Keratinocyte (primary cell): ENCODE results near the gene CSK. TPM values are rescaled to one million over a fixed set of nuclear protein-coding genes. Genes with fewer than 3 reads are reported as not detected.

ENCODE experiments used
- DNase-seq: peaks from one replicate; pipeline ENCODE4 v3.0.0-alpha.2; 2011; ENCODE audit warnings: low read depth, missing footprints, low spot score
- FAIRE-seq: peaks from 2 replicates; lab custom pipeline; 2011; peaks lifted over from hg19 to GRCh38; lab: Jason Lieb, UNC
- H2AFZ ChIP-seq: 2 replicates; pipeline ENCODE4 v1.6.0; 2012; ENCODE audit warnings: low read length, control low read depth, inconsistent platforms; ENCODE audit not compliant: control insufficient read depth
- H3K27ac ChIP-seq: 2 replicates; pipeline ENCODE4 v1.5.1; 2011; ENCODE audit warnings: low read length; ENCODE audit not compliant: control insufficient read depth, insufficient read depth
- H3K27me3 ChIP-seq: 3 replicates; pipeline ENCODE4 v1.6.0; 2011; ENCODE audit warnings: low read length; ENCODE audit not compliant: control insufficient read depth, insufficient read depth; ENCODE audit errors: extremely low read depth
- H3K36me3 ChIP-seq, 2 experiments: 2 replicates in 1 of 2; 3 replicates in 1 of 2; pipeline ENCODE4 v1.5.1; 2011; ENCODE audit warnings: low read length in 2 of 2, mild to moderate bottlenecking in 1 of 2; ENCODE audit not compliant: control insufficient read depth in 2 of 2, insufficient read depth in 2 of 2; ENCODE audit errors: extremely low read depth in 1 of 2
- H3K4me1 ChIP-seq: 3 replicates; pipeline ENCODE4 v1.5.1; 2011; ENCODE audit warnings: low read length; ENCODE audit not compliant: control insufficient read depth, insufficient read depth; ENCODE audit errors: extremely low read depth
- H3K4me2 ChIP-seq: 3 replicates; pipeline ENCODE4 v1.6.0; 2011; ENCODE audit warnings: low read depth, low read length; ENCODE audit not compliant: control insufficient read depth, insufficient read depth; ENCODE audit errors: extremely low read depth
- H3K4me3 ChIP-seq, 3 experiments: fragments of 200-600 bp in 1 of 3; sonication (generic) in 1 of 3; 2 replicates in 2 of 3; 3 replicates in 1 of 3; pipeline ENCODE4 v1.5.1; 2011 to 2016; ENCODE audit warnings: low read length in 3 of 3, mild to moderate bottlenecking in 3 of 3, control low read depth in 2 of 3, inconsistent platforms in 1 of 3, low read depth in 1 of 3, mixed read lengths in 1 of 3, mixed run types in 1 of 3, moderate library complexity in 1 of 3; ENCODE audit not compliant: control insufficient read depth in 2 of 3, insufficient read depth in 2 of 3; ENCODE audit errors: extremely low read depth in 1 of 3
- H3K79me2 ChIP-seq: 2 replicates; pipeline ENCODE4 v1.6.0; 2012; ENCODE audit warnings: low read length; ENCODE audit not compliant: control insufficient read depth, insufficient read depth
- H3K9ac ChIP-seq: 3 replicates; pipeline ENCODE4 v1.6.0; 2011; ENCODE audit warnings: low read length; ENCODE audit not compliant: control insufficient read depth, insufficient read depth; ENCODE audit errors: extremely low read depth
- H3K9me1 ChIP-seq: 3 replicates; pipeline ENCODE4 v1.6.0; 2011; ENCODE audit warnings: low read length; ENCODE audit not compliant: control insufficient read depth, insufficient read depth; ENCODE audit errors: extremely low read depth
- H3K9me3 ChIP-seq: 2 replicates; pipeline ENCODE4 v1.5.1; 2012; ENCODE audit warnings: low read depth, low read length; ENCODE audit not compliant: control insufficient read depth
- H4K20me1 ChIP-seq: 3 replicates; pipeline ENCODE4 v1.6.0; 2011; ENCODE audit warnings: low read length; ENCODE audit not compliant: control insufficient read depth, insufficient read depth; ENCODE audit errors: extremely low read depth
- EZH2 ChIP-seq: IDR thresholded peaks from one replicate; pipeline ENCODE4 v1.6.1; 2012; ENCODE audit warnings: inconsistent platforms, mild to moderate bottlenecking, low read length, moderate library complexity
- dilution Hi-C: fragments of 300-500 bp; cut with MboI; formaldehyde crosslinking; loops from one replicate; pipeline ENCODE4 v1.7.0; 2020; ENCODE audit warnings: low sequenced_read_pairs; ENCODE audit not compliant: extremely low pct_ligation_motif_present
- polyA plus RNA-seq, 5 experiments: library from polyadenylated mRNA; depleted of rRNA in 3 of 5; stranded (reverse) in 3 of 5; stranded (forward) in 1 of 5; unstranded in 1 of 5; fragments of >200 nt; gene quantifications; 1 replicate in 1 of 5; 2 replicates in 3 of 5; 3 replicates in 1 of 5; pipeline versions ENCODE4 v1.2.1 to v1.2.3, GENCODE V29; 2011 to 2012; ENCODE audit warnings: missing spikeins in 2 of 5, low read depth in 1 of 5, low replicate concordance in 1 of 5
- TF ChIP-seq, protein P1 (sequence below), 3 experiments: IDR thresholded peaks in 1 of 3; conservative IDR thresholded peaks in 1 of 3; optimal IDR thresholded peaks in 1 of 3; 2 replicates in 2 of 3; 3 replicates in 1 of 3; pipeline versions ENCODE3 to v1.5.1; 2011; ENCODE audit warnings: low read length in 3 of 3, mild to moderate bottlenecking in 3 of 3, moderate library complexity in 2 of 3, control low read depth in 1 of 3, inconsistent platforms in 1 of 3; ENCODE audit not compliant: insufficient read depth in 2 of 3; ENCODE audit errors: extremely low read depth in 1 of 3

The CSK gene
- polyA plus RNA-seq, 1 donor (not counting 4 experiments of a cell fraction or from before 2014, with no cell fraction given), result 17.2 TPM

GRCh38 chr15:74788042-74788682, 6.3 kb downstream of the CSK start:
- no peak overlapping the region for H3K4me3 ChIP-seq
- peaks cover 95% of the 10 kb centered on the region for H3K79me2 ChIP-seq
- H3K9ac ChIP-seq, result no peak overlapping the region
- H4K20me1 ChIP-seq, result peaks cover 33% of the 10 kb centered on the region
- no peak for FAIRE-seq
- no peaks in the 10 kb centered on the region for H3K27me3 ChIP-seq
- H3K27ac ChIP-seq, result no peak overlapping the region
- no peak overlapping the region for H2AFZ ChIP-seq
- H3K36me3 ChIP-seq, result peaks cover 3 to 10% of the 10 kb centered on the region in 2 experiments
- dilution Hi-C loops, result no loop called here
- H3K9me1 ChIP-seq, result peaks cover 19% of the 10 kb centered on the region
- no peak for DNase-seq
- peaks cover 71% of the 10 kb centered on the region for H3K4me1 ChIP-seq
- no peak for TF ChIP-seq EZH2
- TF ChIP-seq, protein P1, sequence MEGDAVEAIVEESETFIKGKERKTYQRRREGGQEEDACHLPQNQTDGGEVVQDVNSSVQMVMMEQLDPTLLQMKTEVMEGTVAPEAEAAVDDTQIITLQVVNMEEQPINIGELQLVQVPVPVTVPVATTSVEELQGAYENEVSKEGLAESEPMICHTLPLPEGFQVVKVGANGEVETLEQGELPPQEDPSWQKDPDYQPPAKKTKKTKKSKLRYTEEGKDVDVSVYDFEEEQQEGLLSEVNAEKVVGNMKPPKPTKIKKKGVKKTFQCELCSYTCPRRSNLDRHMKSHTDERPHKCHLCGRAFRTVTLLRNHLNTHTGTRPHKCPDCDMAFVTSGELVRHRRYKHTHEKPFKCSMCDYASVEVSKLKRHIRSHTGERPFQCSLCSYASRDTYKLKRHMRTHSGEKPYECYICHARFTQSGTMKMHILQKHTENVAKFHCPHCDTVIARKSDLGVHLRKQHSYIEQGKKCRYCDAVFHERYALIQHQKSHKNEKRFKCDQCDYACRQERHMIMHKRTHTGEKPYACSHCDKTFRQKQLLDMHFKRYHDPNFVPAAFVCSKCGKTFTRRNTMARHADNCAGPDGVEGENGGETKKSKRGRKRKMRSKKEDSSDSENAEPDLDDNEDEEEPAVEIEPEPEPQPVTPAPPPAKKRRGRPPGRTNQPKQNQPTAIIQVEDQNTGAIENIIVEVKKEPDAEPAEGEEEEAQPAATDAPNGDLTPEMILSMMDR (optimal IDR thresholded peaks at IDR 0.05 in 1 of 3, IDR thresholded peaks at IDR 0.05 in 1 of 3, conservative IDR thresholded peaks at IDR 0.05 in 1 of 3; ENCODE audit: extremely low read depth in 1 of 3, insufficient read depth in 2 of 3, low read length in 3 of 3), result no peak
- H3K4me2 ChIP-seq, result no peak overlapping the region
- no peaks in the 10 kb centered on the region for H3K9me3 ChIP-seq

GRCh38 chr15:74788683-74789151, 6.8 kb downstream of the CSK start:
- no peak overlapping the region for H2AFZ ChIP-seq
- peaks cover 3 to 10% of the 10 kb centered on the region in 2 experiments for H3K36me3 ChIP-seq
- dilution Hi-C loops, result no loop called here
- no peak for TF ChIP-seq EZH2
- TF ChIP-seq, protein P1 (optimal IDR thresholded peaks at IDR 0.05 in 1 of 3, IDR thresholded peaks at IDR 0.05 in 1 of 3, conservative IDR thresholded peaks at IDR 0.05 in 1 of 3; ENCODE audit: extremely low read depth in 1 of 3, insufficient read depth in 2 of 3, low read length in 3 of 3), result no peak
- H3K27ac ChIP-seq, result no peak overlapping the region
- H3K79me2 ChIP-seq, result peaks cover 93% of the 10 kb centered on the region
- H3K9ac ChIP-seq, result peak overlapping the region; percentile 4
- peak overlapping the region; percentile 46 for H3K4me2 ChIP-seq
- DNase-seq, result no peak
- no peak overlapping the region for H3K4me3 ChIP-seq
- peaks cover 71% of the 10 kb centered on the region for H3K4me1 ChIP-seq
- FAIRE-seq, result no peak
- peaks cover 35% of the 10 kb centered on the region for H4K20me1 ChIP-seq
- H3K9me3 ChIP-seq, result no peaks in the 10 kb centered on the region
- H3K27me3 ChIP-seq, result no peaks in the 10 kb centered on the region
- peaks cover 18% of the 10 kb centered on the region for H3K9me1 ChIP-seq
